ENCODE data around the gene GPX2. TPM values are rescaled to one million over a fixed set of nuclear protein-coding genes. Genes with fewer than 3 reads are reported as not detected.

GPX2 gene
- total RNA-seq, 1 experiment from 2014 or later: not detected

DNA sequence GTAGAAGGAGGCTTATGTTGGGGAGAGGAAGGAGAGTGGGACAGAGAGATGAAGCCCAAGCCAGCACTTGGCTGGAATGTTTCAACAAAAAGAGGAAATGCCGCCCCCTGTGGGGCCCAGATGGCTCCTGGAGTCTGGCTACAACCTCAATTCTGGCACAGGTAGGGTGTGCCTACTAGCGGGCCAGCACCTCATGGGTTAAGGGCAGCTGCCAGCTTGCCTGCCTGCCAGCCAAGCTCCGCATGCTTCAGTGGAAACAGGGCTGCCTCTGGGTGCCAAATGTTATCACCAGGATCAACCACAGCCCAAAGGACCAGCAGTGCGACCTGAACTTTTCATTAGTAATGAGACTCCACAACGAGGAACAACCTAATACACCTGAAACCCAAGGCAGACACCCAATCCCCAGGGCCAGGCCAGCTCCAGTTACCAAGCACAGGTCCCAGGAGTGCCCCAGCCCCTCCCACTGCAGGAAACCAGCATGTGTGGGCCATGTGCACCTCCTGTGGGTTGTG, 18.3 kb upstream of the GPX2 start:
- DNase-seq (ENCODE audit: low spot score): no peak

DNA sequence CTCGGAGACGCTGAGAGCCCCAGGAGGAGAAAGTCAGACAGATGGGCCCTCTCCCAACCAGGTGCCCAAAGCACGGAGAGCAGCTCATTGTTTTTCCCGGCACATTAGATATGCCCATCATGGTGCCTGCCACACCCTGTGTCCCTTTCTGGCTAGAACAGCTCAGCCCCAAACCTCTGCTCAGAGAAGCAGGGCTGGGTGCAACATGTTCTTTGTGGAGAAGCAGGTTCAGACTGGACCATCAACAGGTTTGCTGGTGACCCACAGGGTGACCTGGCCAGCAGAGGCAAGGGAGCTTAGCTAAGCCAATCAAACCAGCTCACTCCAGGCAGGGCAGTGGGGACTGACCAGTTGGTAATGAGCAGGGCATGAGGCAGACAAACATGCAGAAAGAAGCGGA, 16.2 kb upstream of the GPX2 start:
- DNase-seq (ENCODE audit: low spot score): no peak

DNA sequence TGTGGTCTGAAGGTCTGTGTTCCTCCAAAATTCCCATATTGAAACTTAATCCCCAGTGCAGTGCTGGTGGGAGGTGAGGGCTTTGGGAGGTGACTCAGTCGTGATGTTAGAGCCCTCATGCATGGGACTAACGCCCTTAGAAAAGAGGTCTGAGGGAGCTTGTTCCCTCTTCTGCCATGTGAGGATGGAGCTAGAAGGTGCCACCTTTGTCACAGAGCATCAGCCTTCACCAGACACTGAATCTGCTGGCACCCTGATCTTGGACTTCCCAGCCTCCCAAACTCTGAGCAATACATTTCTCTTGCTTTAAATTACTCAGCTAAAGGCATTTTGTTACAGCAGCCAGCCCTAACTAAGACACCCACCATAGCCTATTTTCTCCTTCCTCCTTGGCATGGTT, 15.7 kb upstream of the GPX2 start:
- DNase-seq (ENCODE audit: low spot score): no peak

- DNase-seq (ENCODE audit: low spot score): no peak
Observed at GRCh38 chr14:64956697-64957406, 14.3 kb upstream of the GPX2 start.

- DNase-seq (ENCODE audit: low spot score): no peak
Observed at GRCh38 chr14:64955297-64955696, 12.8 kb upstream of the GPX2 start.

DNA sequence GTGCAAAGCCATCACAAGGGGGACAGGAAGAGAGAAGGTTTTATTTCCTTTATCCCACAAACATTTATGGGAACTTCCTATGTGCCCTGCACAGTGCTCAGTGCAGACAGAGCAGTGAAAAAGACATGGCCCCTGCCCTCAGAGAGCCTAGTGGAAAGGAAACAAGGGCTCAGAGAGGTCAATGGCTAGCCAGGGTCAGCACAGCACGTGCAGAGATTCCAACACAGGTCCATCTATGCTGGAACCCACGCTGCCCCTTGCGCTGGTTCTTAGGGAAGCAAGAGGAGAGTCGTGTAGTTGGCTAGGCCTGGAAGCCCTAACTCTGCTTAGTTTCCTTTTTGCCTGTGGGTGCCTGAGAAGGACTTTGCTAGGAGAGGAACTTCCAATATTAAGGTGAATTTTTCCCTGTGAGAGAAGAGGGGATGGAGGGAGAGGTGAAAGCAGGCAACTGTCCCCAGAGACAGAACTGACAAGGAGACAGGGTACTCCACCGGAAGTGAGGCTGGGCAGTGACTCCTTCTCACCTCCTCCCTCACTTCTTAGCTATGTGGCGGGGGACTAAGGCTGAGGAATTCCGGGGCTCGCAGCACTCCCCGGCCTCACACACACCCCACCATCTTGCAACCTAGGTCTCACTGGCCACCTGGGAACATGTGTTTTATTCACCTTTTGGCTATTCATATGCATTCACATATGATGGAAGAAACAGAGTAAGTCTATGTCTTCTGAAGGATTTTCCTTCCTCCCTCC, 12.1 kb upstream of the GPX2 start:
- DNase-seq (ENCODE audit: low spot score): no peak

- no peak for DNase-seq (ENCODE audit: low spot score)
Observed at GRCh38 chr14:64953661-64954060, 11.1 kb upstream of the GPX2 start.

DNA sequence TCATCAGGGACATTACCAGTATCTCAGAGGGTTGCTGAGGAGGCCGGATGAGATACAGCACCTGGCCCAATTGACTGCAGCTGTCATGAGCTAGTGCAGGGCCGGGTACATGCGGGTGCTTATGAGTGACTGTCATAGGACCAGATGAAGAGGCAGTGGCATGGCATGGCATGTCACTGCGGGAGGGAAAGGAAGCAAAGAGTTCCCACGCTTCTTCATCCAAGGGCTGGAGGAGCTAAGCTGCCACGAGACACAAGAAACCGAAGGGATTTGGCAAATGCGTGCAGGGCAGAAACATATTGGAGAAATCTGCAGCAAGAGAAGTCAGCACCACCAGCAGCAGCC, 10.7 kb upstream of the GPX2 start:
- DNase-seq (ENCODE audit: low spot score): no peak

DNA sequence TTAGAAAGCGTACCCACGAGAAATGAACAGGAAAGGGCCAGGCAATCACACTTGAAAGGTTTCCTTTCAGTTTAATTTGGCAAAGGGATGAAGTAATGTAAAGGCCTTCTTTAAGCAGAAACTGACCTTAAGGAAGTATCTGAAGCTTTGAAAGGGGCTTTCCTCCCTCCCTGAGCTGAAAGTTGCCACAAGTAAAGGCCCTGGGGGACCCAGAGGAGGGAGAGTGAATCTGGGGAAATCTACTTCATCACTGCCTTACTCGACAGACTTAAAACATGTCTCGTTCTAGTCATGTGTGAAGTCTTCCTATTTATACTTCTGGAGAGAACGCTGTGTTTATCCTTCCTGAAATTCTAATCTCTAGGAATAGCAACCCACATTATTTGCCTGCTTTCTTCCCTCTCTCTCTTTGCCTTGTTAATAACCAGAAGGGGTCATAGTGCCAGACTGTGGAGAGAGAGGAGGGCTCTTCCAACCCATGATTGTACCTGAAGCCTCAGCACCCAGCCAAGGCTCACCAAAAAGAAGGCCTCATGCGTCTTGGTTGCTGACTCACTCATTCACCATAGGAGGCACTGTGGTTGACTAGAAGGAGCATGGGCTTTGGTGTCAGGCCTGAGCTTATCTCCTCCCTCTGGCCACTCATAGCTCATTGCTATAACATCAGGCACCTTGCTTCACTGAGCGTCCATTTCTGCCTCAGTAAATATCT, 10.2 kb upstream of the GPX2 start:
- no peak for DNase-seq (ENCODE audit: low spot score)

GRCh38 chr14:64951724-64952123, 9.2 kb upstream of the GPX2 start:
- DNase-seq (ENCODE audit: low spot score): no peak

- no peak for DNase-seq (ENCODE audit: low spot score)
Observed at GRCh38 chr14:64951291-64951690, 8.7 kb upstream of the GPX2 start.

DNA sequence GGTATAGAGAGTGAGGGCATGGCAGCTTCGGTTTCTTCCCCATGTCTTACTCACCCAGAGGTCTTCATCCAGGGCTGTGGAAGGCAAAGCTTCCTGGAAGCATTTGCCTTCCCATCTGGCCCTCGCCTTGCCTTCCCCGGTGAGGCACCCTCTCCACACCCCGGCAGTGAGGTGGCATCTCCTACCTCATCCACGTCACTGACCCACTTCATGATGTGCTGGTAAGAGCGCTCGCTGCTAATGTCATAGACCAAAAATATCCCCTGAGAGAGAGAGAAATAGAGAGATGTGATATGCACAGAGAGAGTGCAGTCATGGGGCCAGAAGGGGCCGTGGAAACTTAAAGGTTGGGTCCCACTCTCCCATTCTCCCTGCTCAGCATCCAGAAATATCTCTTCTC, 8.3 kb upstream of the GPX2 start:
- DNase-seq (ENCODE audit: low spot score): no peak

- DNase-seq (ENCODE audit: low spot score): no peak
Observed at GRCh38 chr14:64948612-64949210, 6.2 kb upstream of the GPX2 start.

- no peak for DNase-seq (ENCODE audit: low spot score)
Observed at GRCh38 chr14:64947710-64948611, 5.4 kb upstream of the GPX2 start.

DNA sequence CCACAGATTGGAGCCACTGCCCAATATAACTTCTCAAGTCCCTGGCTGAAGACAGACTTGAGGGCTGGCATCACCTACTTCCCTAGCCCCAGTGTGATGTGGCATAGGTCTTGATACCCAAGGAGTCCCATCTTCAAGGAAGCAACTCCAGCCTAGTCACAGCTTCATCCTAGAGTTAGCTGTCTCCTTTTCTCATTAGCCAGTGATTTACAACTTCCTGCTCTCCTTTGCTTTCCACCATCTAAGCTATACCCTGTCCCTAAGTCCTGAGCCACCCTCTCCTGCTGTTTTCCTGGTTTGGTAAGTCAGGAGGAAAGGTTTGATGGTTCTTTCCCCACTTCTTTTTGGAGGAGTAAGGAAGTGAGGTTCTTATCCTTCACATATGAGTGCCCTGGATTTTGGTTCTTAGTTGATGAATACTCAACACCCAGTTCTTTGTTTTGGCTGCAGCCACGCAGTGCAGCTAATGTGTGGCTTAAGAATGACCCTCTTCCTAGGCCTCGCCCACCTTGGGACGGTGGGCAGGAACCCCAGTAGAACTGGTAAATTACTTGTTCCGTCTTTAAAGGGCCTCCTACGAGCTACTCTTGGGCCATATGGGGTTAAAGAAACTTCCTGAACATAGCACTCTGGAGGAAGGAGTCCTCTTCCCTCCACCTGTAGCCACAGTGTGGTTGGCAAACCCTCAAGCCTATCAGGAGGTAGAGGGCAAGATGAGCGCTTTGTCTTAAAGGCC, 3.9 kb upstream of the GPX2 start:
- no peak for DNase-seq (ENCODE audit: low spot score)

DNA sequence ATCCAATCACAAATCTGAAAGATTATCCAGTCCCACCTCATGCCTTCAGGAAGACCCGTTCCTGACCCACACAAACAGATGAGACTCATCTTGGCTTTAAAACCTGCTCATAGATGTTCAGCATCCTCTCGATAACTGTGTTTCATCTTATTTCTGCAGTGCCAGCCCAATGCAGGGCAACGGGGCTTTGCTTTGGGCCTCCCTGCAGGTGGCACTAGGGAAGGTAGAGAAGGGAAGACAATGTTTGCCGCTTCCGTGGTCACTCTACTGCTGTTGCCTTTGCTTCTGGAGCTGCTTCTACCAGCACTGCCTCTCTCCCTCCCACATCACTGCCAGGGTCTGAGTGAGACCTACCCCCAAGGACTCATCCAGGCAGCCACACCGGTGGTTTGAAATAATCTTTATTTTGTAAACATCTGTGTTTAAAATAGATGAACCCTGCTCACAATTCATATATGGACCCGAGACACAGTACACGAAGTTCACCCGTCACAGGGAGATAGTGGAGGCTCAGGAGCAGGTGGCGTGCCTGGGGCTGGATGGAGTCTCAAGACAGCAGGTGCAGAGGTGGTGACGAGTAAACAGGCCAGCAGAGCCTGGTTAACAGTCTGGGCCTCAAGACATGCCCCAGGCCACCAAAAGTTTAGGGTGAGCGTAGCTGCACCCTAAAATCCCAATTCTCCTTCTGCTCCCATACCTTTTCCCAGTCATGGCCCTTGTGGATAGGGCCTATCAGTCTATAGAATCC, 3.1 kb upstream of the GPX2 start:
- no peak for DNase-seq (ENCODE audit: low spot score)

DNA sequence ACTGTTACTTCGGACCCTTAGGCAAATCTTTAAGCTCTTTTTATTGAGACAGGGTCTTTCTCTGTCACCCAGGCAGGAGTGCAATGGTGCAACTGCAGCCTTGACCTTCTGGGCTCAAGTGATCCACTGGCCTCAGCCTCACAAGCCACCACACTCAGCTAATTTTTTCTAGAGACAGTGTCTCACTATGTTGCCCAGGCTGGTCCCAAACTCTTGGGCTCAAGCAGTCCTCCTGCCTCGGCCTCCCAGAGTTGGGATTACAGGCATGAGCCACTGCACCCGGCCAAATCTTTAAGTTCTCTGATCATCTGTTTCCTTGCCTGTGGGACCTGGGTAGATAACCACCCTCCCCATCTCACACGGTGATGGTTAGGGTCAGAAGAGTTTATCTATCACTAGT, 2.3 kb upstream of the GPX2 start:
- no peak for DNase-seq (ENCODE audit: low spot score)

- no peak for DNase-seq (ENCODE audit: low spot score)
Observed at GRCh38 chr14:64944041-64944440, 1.5 kb upstream of the GPX2 start.

- DNase-seq (ENCODE audit: low spot score): no peak
Observed at GRCh38 chr14:64943556-64943955, 1.0 kb upstream of the GPX2 start.

DNA sequence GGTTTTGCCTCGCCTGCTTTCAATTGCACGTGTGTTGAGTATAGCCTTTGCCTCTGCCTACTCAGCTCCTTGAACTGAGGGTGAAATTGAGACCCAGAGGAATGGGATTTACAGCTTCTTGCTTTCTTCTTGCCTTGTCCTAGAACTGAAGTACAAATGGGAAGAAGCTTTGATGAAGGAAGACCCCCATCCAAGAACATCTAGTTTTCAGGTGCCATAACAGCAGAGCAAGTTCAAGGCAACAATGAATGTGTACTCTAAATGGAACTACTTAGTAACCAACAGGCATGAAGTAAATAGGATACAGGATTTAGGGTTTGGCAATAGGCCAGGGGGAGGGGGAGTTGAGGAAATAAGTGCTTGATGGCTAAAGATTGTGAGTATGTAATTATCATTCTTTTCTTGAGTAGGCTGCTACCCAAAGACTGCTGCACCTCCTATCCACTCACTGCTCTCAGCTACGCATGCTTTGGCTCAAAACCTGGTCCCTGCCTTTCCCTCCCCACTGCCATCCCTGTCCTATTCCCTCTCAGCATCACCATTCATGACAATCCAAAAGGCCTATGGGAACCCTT, 2.1 kb downstream of the GPX2 start:
- DNase-seq (ENCODE audit: low spot score): no peak
